Neural progenitor cell (in vitro differentiated cells): ENCODE results near the gene DDX51.

ENCODE experiments used
- EZH2phosphoT487 ChIP-seq: fragments of 200-600 bp; sonication (generic); IDR thresholded peaks from 2 replicates; pipeline ENCODE4 v1.6.1; 2017; ENCODE audit warnings: antibody characterized with exemption
- TF ChIP-seq, protein P1 (sequence below): fragments of 200-600 bp; sonication (generic); IDR thresholded peaks from 2 replicates; pipeline ENCODE4 v1.5.1; 2017; ENCODE audit warnings: antibody characterized with exemption, mild to moderate bottlenecking

DNA sequence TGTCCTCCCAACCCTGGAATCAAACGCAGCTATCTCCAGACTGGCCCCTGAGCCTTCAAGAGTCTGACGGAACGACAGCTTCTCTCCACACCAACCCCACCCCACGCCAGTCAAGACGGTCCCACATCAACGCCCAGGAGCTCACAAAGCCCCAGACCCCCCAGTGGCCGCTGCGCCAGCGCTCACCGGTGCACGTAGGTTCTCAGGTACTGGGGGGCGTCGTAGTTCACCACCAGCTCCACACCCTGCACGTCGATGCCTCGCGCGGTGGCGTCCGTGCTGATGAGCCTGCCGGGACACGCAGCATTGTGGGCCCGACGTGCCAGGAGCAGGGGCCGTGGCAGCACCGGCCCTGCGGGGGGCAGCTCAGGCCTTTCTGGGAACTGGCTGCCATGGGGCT lies 4.2 kb downstream of the DDX51 start:
- TF ChIP-seq, protein P1, sequence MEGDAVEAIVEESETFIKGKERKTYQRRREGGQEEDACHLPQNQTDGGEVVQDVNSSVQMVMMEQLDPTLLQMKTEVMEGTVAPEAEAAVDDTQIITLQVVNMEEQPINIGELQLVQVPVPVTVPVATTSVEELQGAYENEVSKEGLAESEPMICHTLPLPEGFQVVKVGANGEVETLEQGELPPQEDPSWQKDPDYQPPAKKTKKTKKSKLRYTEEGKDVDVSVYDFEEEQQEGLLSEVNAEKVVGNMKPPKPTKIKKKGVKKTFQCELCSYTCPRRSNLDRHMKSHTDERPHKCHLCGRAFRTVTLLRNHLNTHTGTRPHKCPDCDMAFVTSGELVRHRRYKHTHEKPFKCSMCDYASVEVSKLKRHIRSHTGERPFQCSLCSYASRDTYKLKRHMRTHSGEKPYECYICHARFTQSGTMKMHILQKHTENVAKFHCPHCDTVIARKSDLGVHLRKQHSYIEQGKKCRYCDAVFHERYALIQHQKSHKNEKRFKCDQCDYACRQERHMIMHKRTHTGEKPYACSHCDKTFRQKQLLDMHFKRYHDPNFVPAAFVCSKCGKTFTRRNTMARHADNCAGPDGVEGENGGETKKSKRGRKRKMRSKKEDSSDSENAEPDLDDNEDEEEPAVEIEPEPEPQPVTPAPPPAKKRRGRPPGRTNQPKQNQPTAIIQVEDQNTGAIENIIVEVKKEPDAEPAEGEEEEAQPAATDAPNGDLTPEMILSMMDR = no peak
- no peak for TF ChIP-seq EZH2phosphoT487
